Measurements from ENCODE around the gene CARS2.

CARS2 gene

DNA sequence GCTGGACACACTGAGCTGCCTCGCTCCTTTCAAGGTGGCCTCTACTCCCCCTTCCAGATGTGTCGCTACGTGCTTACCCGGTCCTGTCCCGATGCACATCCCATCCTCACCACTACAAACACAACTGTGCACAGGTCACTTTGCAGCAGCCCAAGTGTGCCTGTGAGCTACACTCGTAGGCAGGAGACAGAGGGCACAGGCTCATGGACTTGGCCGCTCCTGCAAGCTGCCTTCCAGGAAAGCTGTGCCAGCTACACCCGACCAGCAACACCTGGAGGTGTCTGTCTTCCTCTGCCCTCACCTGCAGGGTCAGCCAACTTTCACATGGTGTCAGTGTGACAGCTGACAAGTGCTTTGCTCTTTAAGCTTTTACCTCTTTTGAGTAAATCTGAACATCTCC is 15.4 kb downstream of the CARS2 start:
- in situ Hi-C loops (cut with MboI; ENCODE audit: low pct_unique_long_range_greater_than_20kb, low sequenced_read_pairs, unreplicated experiment), result no loop called here
- DNase-seq (ENCODE audit: low spot score), result no peak
- TF ChIP-seq, protein P1, sequence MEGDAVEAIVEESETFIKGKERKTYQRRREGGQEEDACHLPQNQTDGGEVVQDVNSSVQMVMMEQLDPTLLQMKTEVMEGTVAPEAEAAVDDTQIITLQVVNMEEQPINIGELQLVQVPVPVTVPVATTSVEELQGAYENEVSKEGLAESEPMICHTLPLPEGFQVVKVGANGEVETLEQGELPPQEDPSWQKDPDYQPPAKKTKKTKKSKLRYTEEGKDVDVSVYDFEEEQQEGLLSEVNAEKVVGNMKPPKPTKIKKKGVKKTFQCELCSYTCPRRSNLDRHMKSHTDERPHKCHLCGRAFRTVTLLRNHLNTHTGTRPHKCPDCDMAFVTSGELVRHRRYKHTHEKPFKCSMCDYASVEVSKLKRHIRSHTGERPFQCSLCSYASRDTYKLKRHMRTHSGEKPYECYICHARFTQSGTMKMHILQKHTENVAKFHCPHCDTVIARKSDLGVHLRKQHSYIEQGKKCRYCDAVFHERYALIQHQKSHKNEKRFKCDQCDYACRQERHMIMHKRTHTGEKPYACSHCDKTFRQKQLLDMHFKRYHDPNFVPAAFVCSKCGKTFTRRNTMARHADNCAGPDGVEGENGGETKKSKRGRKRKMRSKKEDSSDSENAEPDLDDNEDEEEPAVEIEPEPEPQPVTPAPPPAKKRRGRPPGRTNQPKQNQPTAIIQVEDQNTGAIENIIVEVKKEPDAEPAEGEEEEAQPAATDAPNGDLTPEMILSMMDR (IDR thresholded peaks at IDR 0.05; ENCODE audit: extremely low read depth, insufficient read depth, missing control alignments), result no peak

DNA sequence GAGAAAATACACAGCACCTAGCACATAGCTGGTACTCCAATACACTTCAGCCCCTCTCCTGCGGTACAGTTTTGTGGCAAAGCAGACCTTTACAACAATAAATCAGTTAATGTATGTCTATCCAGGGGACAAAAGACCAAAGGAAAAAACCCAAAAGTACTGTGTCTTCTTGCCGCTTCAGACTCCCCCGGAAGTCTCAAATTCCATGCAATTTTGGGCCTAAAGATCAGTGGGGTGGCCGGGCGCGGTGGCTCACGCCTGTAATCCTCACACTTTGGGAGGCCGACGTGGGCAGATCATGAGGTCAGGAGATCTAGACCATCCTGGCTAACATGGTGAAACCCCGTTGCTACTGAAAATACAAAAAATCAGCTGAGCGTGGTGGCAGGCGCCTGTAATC is 16.2 kb downstream of the CARS2 start:
- DNase-seq (ENCODE audit: low spot score), result no peak
- TF ChIP-seq, protein P1 (IDR thresholded peaks at IDR 0.05; ENCODE audit: extremely low read depth, insufficient read depth, missing control alignments), result no peak
- in situ Hi-C loops (cut with MboI; ENCODE audit: low pct_unique_long_range_greater_than_20kb, low sequenced_read_pairs, unreplicated experiment), result no loop called here

DNA sequence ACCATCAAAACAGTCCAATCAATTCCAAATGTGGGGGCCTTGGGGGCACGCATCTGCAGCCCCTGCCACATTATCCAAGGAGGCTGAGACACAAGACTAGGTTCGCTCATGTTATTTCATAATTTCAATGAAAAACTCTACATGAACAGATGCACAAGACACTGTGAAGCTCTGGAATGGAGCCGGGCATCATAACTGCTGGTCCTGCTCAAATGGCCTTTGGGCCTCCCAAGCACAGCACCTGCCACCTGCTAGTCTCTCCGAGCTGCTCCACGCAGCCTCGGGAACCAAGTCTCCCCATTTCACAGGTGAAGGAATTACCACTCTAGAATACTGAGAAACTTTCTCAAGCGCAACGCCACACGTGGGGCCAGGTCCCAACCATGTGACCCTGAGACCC is 16.9 kb downstream of the CARS2 start:
- in situ Hi-C loops (cut with MboI; ENCODE audit: low pct_unique_long_range_greater_than_20kb, low sequenced_read_pairs, unreplicated experiment), result no loop called here
- no peak for DNase-seq (ENCODE audit: low spot score)
- TF ChIP-seq, protein P1 (IDR thresholded peaks at IDR 0.05; ENCODE audit: extremely low read depth, insufficient read depth, missing control alignments), result no peak

DNA sequence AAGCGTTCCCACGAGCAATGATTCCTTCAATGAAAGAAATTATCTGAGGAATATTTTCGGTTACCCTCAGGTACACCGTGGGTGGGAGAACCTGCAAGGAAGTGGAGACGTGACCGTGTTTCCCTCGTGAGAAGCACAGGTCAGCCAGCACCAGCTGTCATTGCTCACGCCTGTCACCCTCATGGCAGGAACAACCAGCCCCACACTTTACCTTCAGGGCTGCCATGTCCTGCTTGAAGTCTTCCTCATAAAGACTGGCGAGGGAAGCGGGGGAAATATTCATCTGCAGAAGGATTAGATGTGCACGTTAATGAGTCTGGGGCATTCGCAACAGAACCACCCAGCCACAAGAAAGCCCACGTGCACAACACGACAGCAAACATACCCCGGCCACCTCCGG is 18.2 kb downstream of the CARS2 start:
- TF ChIP-seq, protein P1 (IDR thresholded peaks at IDR 0.05; ENCODE audit: extremely low read depth, insufficient read depth, missing control alignments), result no peak
- no peak for DNase-seq (ENCODE audit: low spot score)
- in situ Hi-C loops (cut with MboI; ENCODE audit: low pct_unique_long_range_greater_than_20kb, low sequenced_read_pairs, unreplicated experiment), result no loop called here

DNA sequence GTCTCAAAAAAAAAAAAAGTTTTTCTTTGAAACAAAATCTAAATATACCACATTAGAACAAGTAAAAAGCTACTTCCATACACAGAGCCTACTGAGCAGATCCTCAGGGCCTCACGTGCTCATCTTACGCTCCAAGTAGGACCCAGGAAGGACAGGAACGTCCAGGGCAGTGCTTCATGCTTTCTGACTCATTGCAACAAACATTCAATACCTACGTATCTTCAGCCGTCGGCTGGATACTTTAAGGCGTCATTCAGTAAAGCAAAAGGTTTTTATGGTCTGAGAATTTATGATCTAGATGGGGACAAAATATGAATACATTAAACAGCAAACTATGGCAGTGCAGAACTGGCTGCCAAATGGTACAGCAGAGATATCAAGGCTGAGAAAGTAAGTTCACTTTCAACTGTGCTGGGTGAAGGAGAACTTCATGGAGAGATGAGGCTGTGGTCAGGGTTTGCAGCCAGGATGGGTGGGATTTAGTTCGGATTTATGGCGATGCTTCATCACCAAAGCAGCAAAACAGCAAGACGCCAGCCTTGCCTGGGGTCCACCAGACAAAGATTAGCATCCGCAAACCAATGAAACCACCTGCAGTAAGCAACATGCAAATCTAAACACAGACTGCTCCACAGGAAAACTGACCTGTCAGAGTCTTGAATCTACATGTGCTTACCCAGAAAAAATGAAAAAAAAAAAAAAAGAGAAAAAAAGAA is 20.5 kb downstream of the CARS2 start:
- TF ChIP-seq, protein P1 (IDR thresholded peaks at IDR 0.05; ENCODE audit: extremely low read depth, insufficient read depth, missing control alignments), result no peak
- in situ Hi-C loops (cut with MboI; ENCODE audit: low pct_unique_long_range_greater_than_20kb, low sequenced_read_pairs, unreplicated experiment), result no loop called here
- DNase-seq (ENCODE audit: low spot score), result no peak

DNA sequence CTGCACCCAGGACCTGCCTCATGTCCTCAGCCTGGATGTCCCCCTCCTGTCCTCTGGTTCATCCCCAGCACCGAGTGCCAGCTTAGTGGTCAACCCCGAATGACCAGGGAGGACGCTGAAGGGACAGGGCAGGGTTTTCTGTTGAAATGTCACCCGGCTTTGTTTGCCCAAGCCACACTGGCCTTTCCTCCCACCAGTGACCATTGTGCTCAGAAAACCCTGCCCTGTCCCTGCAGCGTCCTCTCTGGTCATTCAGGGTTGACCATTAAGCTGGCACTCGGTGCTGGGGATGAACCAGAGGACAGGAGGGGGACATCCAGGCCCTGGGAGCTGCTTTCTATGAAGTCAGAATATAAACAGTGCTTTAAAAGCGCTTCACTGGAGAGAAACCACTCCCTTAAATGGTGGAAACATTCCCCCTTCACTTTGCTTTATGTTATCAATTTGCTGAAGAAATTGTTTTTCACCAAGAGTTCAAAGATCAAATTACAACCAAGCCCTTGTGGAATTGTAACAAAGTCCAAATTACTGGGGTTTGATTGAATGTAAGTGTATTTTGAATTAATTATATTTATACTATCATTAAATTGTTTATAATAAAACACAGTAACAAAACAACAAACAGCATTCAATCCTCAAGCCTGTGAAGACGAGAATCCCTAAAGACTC is 21.4 kb downstream of the CARS2 start:
- in situ Hi-C loops (cut with MboI; ENCODE audit: low pct_unique_long_range_greater_than_20kb, low sequenced_read_pairs, unreplicated experiment), result no loop called here
- DNase-seq (ENCODE audit: low spot score), result no peak
- TF ChIP-seq, protein P1 (IDR thresholded peaks at IDR 0.05; ENCODE audit: extremely low read depth, insufficient read depth, missing control alignments), result no peak
